Measurements from ENCODE around the gene BOK. TPM values are rescaled to one million over a fixed set of nuclear protein-coding genes. Genes with fewer than 3 reads are reported as not detected.

The BOK gene
- total and polyA plus RNA-seq, 7 donors, result 6.2 to 112 (median 46.6) TPM

DNA sequence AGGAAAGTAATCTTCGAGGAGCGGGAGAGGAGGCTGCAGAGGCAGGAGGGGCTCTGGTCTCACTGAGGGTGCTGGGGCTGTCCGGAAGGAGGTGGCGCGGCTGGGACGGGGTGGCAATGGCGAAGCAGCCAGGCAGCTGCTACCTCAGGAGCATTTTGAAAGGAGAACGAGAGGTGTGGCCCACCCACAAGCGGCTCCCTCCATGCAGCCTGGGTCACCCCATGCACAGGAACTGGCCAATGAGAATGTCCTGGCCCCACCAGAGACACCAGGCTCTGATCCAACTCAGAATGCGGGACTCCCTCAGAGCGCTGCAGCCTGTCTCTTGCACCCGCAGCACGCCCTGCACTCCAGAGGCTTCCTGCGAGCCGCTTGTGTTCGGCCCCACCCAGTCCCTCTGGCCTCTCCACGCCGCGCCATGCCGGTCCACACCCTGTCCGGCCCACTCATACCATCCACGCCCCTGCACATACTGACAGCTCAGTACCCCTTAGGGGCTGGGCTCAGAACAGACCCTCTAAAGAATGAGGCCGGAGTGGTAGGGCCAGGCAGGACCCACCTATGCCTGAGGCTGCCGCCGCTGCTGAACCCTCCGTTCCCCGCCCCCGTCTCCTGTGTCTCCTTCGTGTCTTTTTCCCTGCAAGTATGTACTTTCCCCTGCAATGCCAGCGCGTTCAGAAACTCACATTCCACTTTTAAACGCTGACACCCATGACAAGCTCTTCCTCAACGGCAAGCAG lies 6.4 kb upstream of the BOK start:
- intact Hi-C loops (cut with DNase I), result no loop called here
- Histone ChIP-seq H3K9me3 (peaks cover 0 to 4% (median 0%) of the 10 kb centered on the region in 4 donors), H3K27me3 (peaks cover 0 to under 1% (median 0%) of the 10 kb centered on the region in 3 donors), H3K4me3 (no peak overlapping the region), H3K36me3 (no peaks in the 10 kb centered on the region), H3K27ac (no peak overlapping the region), H3K4me1 (peaks cover 0 to 23% (median 16%) of the 10 kb centered on the region in 4 donors)
- TF ChIP-seq EP300 (IDR thresholded peaks at IDR 0.05) (no peak), POLR2A (IDR thresholded peaks at IDR 0.05) (no peak), CTCF (IDR thresholded peaks at IDR 0.05) (no peak)
- WGBS, 2 donors, result 41 to 68% methylated on average over 33 of the region's 33 CpGs
- DNase-seq, result no peak

DNA sequence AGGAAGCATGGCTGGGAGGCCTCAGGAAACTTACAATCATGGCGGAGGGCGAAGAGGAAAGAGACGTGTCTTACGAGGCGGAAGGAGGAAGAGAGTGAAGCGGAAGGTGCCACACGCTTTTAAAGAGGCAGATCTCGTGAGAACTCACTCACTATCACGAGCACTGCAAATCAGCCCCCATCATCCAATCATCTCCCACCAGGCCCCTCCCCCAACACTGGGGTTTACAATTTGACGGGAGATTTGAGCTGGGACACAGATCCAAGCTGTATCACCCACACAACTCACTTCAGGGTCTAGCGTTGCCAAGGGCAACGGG lies 5.1 kb upstream of the BOK start:
- 68 to 80% methylated on average over 12 of the region's 12 CpGs for WGBS, 2 donors
- Histone ChIP-seq H3K27me3 (no peaks in the 10 kb centered on the region), H3K27ac (no peak overlapping the region), H3K9me3 (peaks cover 0 to 4% (median 0%) of the 10 kb centered on the region in 4 donors), H3K4me3 (no peak overlapping the region), H3K36me3 (no peaks in the 10 kb centered on the region), H3K4me1 (peaks cover 0 to 20% (median 17%) of the 10 kb centered on the region in 4 donors)
- TF ChIP-seq POLR2AphosphoS5 (IDR thresholded peaks at IDR 0.05), result no peak
- no peak for TF ChIP-seq POLR2A (IDR thresholded peaks at IDR 0.05)
- TF ChIP-seq EP300 (IDR thresholded peaks at IDR 0.05), result no peak
- TF ChIP-seq CTCF (IDR thresholded peaks at IDR 0.05), result no peak
- intact Hi-C loops (cut with DNase I), result no loop called here
- no peak for DNase-seq

DNA sequence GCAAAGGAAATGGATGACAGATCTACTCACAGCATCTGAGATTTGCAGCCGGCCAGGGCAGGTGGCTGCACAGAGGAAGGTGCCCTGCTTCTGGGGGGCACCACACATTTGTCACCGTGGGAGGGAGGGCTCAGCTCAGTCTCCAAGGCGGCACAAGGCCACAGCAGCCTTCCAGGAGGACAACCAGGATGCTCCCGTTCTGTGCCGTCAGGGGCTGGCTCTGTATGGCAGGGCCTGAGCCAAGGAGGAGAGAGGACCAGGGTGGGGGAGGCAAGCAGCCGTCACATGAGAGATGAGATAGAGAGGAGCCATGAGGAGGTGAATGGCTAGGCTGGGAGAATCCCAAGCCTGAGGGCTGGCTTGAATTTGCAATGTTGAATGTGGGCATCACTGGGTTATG lies 4.6 kb upstream of the BOK start:
- Histone ChIP-seq H3K27ac (no peak overlapping the region), H3K27me3 (no peaks in the 10 kb centered on the region), H3K36me3 (no peaks in the 10 kb centered on the region), H3K9me3 (peaks cover 0 to 4% (median 0%) of the 10 kb centered on the region in 4 donors), H3K4me3 (no peak overlapping the region), H3K4me1 (peaks cover 0 to 21% (median 19%) of the 10 kb centered on the region in 4 donors)
- DNase-seq, result no peak
- TF ChIP-seq POLR2A (IDR thresholded peaks at IDR 0.05), result no peak
- intact Hi-C loops (cut with DNase I), result no loop called here
- 58 to 68% methylated on average over 6 of the region's 6 CpGs for WGBS, 2 donors

GRCh38 chr2:241554610-241555322 lies 3.8 kb upstream of the BOK start:
- WGBS, 2 donors, result 79 to 89% methylated on average over 7 of the region's 7 CpGs
- no peaks in the 10 kb centered on the region for H3K36me3 ChIP-seq
- peaks cover 0 to 29% (median 23%) of the 10 kb centered on the region in 4 donors for H3K4me1 ChIP-seq
- TF ChIP-seq EP300 (IDR thresholded peaks at IDR 0.05), result no peak
- TF ChIP-seq POLR2AphosphoS5 (IDR thresholded peaks at IDR 0.05), result no peak
- TF ChIP-seq CTCF (IDR thresholded peaks at IDR 0.05), result no peak
- TF ChIP-seq POLR2A (IDR thresholded peaks at IDR 0.05), result no peak
- H3K27me3 ChIP-seq, result no peaks in the 10 kb centered on the region
- H3K4me3 ChIP-seq, result no peak overlapping the region
- H3K27ac ChIP-seq, result no peak overlapping the region
- intact Hi-C loops (cut with DNase I), result no loop called here
- H3K9me3 ChIP-seq, result peaks cover 0 to 4% (median 0%) of the 10 kb centered on the region in 4 donors
- no peak for DNase-seq

DNA sequence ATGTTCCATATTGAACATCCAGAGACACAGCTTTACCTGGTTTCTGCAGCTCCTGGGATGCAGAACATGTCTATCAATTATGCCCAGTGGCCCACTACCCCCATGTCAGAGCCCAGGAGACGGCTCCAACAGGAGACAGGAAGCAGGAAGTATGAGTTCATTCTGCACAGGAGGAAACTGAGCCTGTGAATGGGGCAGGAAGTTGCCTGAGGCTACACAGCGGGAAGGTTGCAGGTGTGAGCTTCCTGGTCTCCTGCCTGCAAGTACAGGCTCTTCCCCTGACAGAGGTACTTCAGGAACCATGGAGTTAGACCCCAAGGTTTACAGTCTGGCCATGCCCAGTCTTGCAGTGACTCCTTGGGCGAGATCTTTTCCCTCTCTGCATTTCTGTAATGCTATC lies 2.8 kb upstream of the BOK start:
- no peaks in the 10 kb centered on the region for H3K27me3 ChIP-seq
- no peak overlapping the region for H3K4me3 ChIP-seq
- peaks cover 0 to 31% (median 26%) of the 10 kb centered on the region in 4 donors for H3K4me1 ChIP-seq
- WGBS, 2 donors, result 35 to 50% methylated on average over 3 of the region's 3 CpGs
- H3K36me3 ChIP-seq, result no peaks in the 10 kb centered on the region
- no peak overlapping the region for H3K27ac ChIP-seq
- no peak for TF ChIP-seq POLR2A (IDR thresholded peaks at IDR 0.05)
- no peak for TF ChIP-seq EP300 (IDR thresholded peaks at IDR 0.05)
- no peak for TF ChIP-seq POLR2AphosphoS5 (IDR thresholded peaks at IDR 0.05)
- TF ChIP-seq CTCF (IDR thresholded peaks at IDR 0.05), result no peak
- intact Hi-C loops (cut with DNase I), result no loop called here
- DNase-seq, result no peak
- peaks cover 0 to 4% (median 0%) of the 10 kb centered on the region in 4 donors for H3K9me3 ChIP-seq

Data from sigmoid colon (tissue), 7 donors.